Measurements from ENCODE around the gene PHACTR3.

The PHACTR3 gene

GRCh38 chr20:59737816-59738215 lies 133.5 kb downstream of the PHACTR3 start:
- H3K4me3 ChIP-seq (replicated peaks; ENCODE audit: low read depth, low read length): no peak overlapping the region
- TF ChIP-seq CTCF (IDR thresholded peaks at IDR 0.05; ENCODE audit: low read depth, low read length, missing control alignments): no peak
- DNase-seq (ENCODE audit: extremely low read depth, low read depth): no peak

GRCh38 chr20:59738851-59739250 lies 134.5 kb downstream of the PHACTR3 start:
- DNase-seq (ENCODE audit: extremely low read depth, low read depth): no peak
- no peak for TF ChIP-seq CTCF (IDR thresholded peaks at IDR 0.05; ENCODE audit: low read depth, low read length, missing control alignments)
- H3K4me3 ChIP-seq (replicated peaks; ENCODE audit: low read depth, low read length): no peak overlapping the region

GRCh38 chr20:59740621-59741020 lies 136.3 kb downstream of the PHACTR3 start:
- TF ChIP-seq CTCF (IDR thresholded peaks at IDR 0.05; ENCODE audit: low read depth, low read length, missing control alignments): no peak

GRCh38 chr20:59741073-59741472 lies 136.7 kb downstream of the PHACTR3 start:
- no peak for TF ChIP-seq CTCF (IDR thresholded peaks at IDR 0.05; ENCODE audit: low read depth, low read length, missing control alignments)
- DNase-seq (ENCODE audit: extremely low read depth, low read depth): no peak
- no peak overlapping the region for H3K4me3 ChIP-seq (replicated peaks; ENCODE audit: low read depth, low read length)

More at GRCh38 chr20:59740621-59741020, 136.3 kb downstream of the PHACTR3 start:
- DNase-seq (ENCODE audit: extremely low read depth, low read depth): no peak
- H3K4me3 ChIP-seq (replicated peaks; ENCODE audit: low read depth, low read length): no peak overlapping the region

GRCh38 chr20:59742351-59743095 lies 138.2 kb downstream of the PHACTR3 start:
- DNase-seq (ENCODE audit: extremely low read depth, low read depth): no peak
- TF ChIP-seq CTCF (IDR thresholded peaks at IDR 0.05; ENCODE audit: low read depth, low read length, missing control alignments): no peak

DNA sequence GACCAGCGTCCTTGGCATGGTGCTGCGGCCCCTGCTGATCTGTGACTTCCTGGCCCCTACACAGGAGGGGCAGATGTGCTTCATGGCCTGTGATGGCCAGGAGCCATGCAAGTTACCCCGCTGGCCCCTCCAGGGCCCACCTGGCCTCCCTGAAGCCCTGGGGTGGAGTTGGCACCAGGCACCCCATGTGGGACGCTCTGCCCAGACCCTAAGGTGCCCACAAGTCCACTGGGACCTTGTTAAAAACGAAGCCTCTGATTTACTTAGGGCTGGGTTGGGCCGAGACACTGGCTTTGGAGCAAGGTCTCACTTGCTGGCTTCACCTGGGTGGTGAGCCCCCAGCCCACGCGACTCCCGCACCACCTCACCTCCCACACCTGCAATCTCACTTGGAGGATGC lies 139.0 kb downstream of the PHACTR3 start:
- no peak for DNase-seq (ENCODE audit: extremely low read depth, low read depth)
- H3K4me3 ChIP-seq (replicated peaks; ENCODE audit: low read depth, low read length): no peak overlapping the region
- TF ChIP-seq CTCF (IDR thresholded peaks at IDR 0.05; ENCODE audit: low read depth, low read length, missing control alignments): no peak

More at GRCh38 chr20:59742351-59743095, 138.2 kb downstream of the PHACTR3 start:
- H3K4me3 ChIP-seq (replicated peaks; ENCODE audit: low read depth, low read length): no peak overlapping the region

Measured in HFF-Myc (cell line).